GM18951 (cell line): ENCODE data around the gene USP40.
"Not testable (repeated sequence)": the region's sequence is repeated elsewhere in the genome, so short reads cannot be mapped to it uniquely, and the experiment has no call there.

ENCODE experiments used
- POLR2A ChIP-seq: IDR thresholded peaks from 4 replicates; pipeline ENCODE4 v1.6.1; 2011; ENCODE audit warnings: mild to moderate bottlenecking; ENCODE audit not compliant: insufficient read length, insufficient read depth; ENCODE audit errors: extremely low read depth
- in situ Hi-C: fragments of 300-500 bp; cut with MboI; formaldehyde crosslinking; loops from one replicate; pipeline ENCODE4 v1.12.0; 2022; ENCODE audit warnings: low sequenced_read_pairs, mixed read lengths, inconsistent platforms; ENCODE audit not compliant: unreplicated experiment

USP40 gene

GRCh38 chr2:233566141-233566956 is at the start of gene USP40:
Gene USP40 (minus strand): TSS chr2:233566782. CDS start chr2:233565554, 1,228 bp downstream.
- TF ChIP-seq POLR2A, result peak; percentile 78
- in situ Hi-C loops, result no loop called here

- in situ Hi-C loops, result no loop called here
- TF ChIP-seq POLR2A, result no peak
Observed at GRCh38 chr2:233611284-233611683, 44.7 kb upstream of the USP40 start.

- in situ Hi-C loops, result no loop called here
- TF ChIP-seq POLR2A, result no peak
Observed at GRCh38 chr2:233605680-233606079, 39.1 kb upstream of the USP40 start.

GRCh38 chr2:233604826-233605225 is 38.2 kb upstream of the USP40 start:
- no peak for TF ChIP-seq POLR2A
- in situ Hi-C loops, result no loop called here

GRCh38 chr2:233603520-233603919 is 36.9 kb upstream of the USP40 start:
- in situ Hi-C loops, result no loop called here
- no peak for TF ChIP-seq POLR2A

- in situ Hi-C loops, result no loop called here
- no peak for TF ChIP-seq POLR2A
Observed at GRCh38 chr2:233602076-233602475, 35.5 kb upstream of the USP40 start.

- no peak for TF ChIP-seq POLR2A
- in situ Hi-C loops, result no loop called here
Observed at GRCh38 chr2:233600386-233600785, 33.8 kb upstream of the USP40 start.

- no peak for TF ChIP-seq POLR2A
Observed at GRCh38 chr2:233598952-233599351, 32.4 kb upstream of the USP40 start.

GRCh38 chr2:233597522-233597921 is 30.9 kb upstream of the USP40 start:
- in situ Hi-C loops, result no loop called here
- TF ChIP-seq POLR2A, result no peak

More at GRCh38 chr2:233598952-233599351, 32.4 kb upstream of the USP40 start:
- in situ Hi-C loops, result no loop called here

- in situ Hi-C loops, result no loop called here
- no peak for TF ChIP-seq POLR2A
Observed at GRCh38 chr2:233593201-233593600, 26.6 kb upstream of the USP40 start.

GRCh38 chr2:233592706-233593105 is 26.1 kb upstream of the USP40 start:
- in situ Hi-C loops, result not testable (repeated sequence)

- in situ Hi-C loops, result no loop called here
- TF ChIP-seq POLR2A, result no peak
Observed at GRCh38 chr2:233588400-233588799, 21.8 kb upstream of the USP40 start.

GRCh38 chr2:233584210-233584609 is 17.6 kb upstream of the USP40 start:
- in situ Hi-C loops, result no loop called here
- no peak for TF ChIP-seq POLR2A

- in situ Hi-C loops, result not testable (repeated sequence)
Observed at GRCh38 chr2:233583217-233583965, 16.8 kb upstream of the USP40 start.

GRCh38 chr2:233577341-233577740 is 10.8 kb upstream of the USP40 start:
- in situ Hi-C loops, result not testable (repeated sequence)
